Peyer's patch (tissue), 4 donors: ENCODE results near the gene CYP4V2. TPM values are rescaled to one million over a fixed set of nuclear protein-coding genes. Genes with fewer than 3 reads are reported as not detected.
"Not testable (repeated sequence)": the region's sequence is repeated elsewhere in the genome, so short reads cannot be mapped to it uniquely, and the experiment has no call there.

Source experiments
- DNase-seq, 3 donors: peaks; one replicate each; pipeline ENCODE4 v3.0.0-alpha.2; 2017 to 2019
- H3K27ac ChIP-seq, 4 donors: fragments of 200-600 bp; sonication (generic); one replicate each; pipeline ENCODE4 v1.5.1; 2016 to 2019
- H3K27me3 ChIP-seq, 2 donors: fragments of 200-600 bp; sonication (generic); one replicate each; pipeline ENCODE4 v1.5.1; 2019
- H3K36me3 ChIP-seq, 3 donors: fragments of 200-600 bp; sonication (generic); one replicate each; pipeline ENCODE4 v1.5.1; 2016 to 2019
- H3K4me1 ChIP-seq, 4 donors: fragments of 200-600 bp; sonication (generic); one replicate each; pipeline ENCODE4 v1.5.1; 2016 to 2019
- H3K4me3 ChIP-seq, 4 donors: fragments of 200-600 bp; sonication (generic); 1 replicate in 3 of 4; 2 replicates in 1 of 4; pipeline ENCODE4 v1.5.1; 2016 to 2019; ENCODE audit warnings: mild to moderate bottlenecking in 1 of 4
- H3K9me3 ChIP-seq, 4 donors: fragments of 200-600 bp; sonication (generic); one replicate each; pipeline ENCODE4 v1.5.1; 2016 to 2019; ENCODE audit warnings: mild to moderate bottlenecking in 1 of 4
- POLR2A ChIP-seq, 2 donors: fragments of 450-650 bp; IDR thresholded peaks; one replicate each; pipeline ENCODE4 v1.5.1; 2017; ENCODE audit warnings: antibody characterized with exemption in 2 of 2, mild to moderate bottlenecking in 2 of 2, moderate library complexity in 2 of 2
- total RNA-seq, 4 donors: library from RNA; depleted of rRNA; stranded (reverse); fragments of >200 nt; gene quantifications; one replicate each; pipeline ENCODE4 v1.1.0, GENCODE V29; 2016
- TF ChIP-seq, protein P1 (sequence below), 6 experiments: fragments of 450-650 bp in 4 of 6; fragments of 200-600 bp in 2 of 6; sonication (generic) in 1 of 6; IDR thresholded peaks; one replicate each; pipeline ENCODE4 v1.5.1; 2017 to 2019; ENCODE audit warnings: antibody characterized with exemption in 6 of 6, mild to moderate bottlenecking in 3 of 6, moderate library complexity in 1 of 6

CYP4V2 gene
- total RNA-seq, 4 donors from 2014 or later = 37.1 to 119 (median 94.7) TPM

DNA sequence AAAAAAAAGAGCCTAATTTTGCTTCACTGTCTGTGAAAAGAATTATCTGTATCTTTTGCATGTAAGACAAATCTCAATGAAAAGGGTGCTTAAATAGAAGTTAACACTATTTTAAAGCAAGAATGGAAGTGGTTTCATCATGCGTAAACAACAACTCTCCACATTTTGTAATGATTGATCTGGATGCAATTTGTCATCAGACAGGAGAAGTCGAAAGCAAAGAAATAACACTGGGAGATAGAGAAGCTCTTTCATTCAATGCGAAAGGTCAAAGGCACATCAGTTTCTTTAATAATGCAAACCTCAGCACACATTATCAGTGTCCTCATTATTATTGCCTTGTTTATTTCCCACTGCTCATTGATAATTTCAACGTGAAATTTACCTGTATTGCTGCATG, 44.8 kb downstream of the CYP4V2 start:
- Histone ChIP-seq H3K27me3 (no peaks in the 10 kb centered on the region), H3K4me1 (no peaks in the 10 kb centered on the region), H3K27ac (no peak overlapping the region), H3K4me3 (no peak overlapping the region), H3K9me3 (no peaks in the 10 kb centered on the region), H3K36me3 (peaks cover 0 to 7% (median 0%) of the 10 kb centered on the region in 3 donors)
- no peak for TF ChIP-seq POLR2A (IDR thresholded peaks at IDR 0.05)
- TF ChIP-seq, protein P1, sequence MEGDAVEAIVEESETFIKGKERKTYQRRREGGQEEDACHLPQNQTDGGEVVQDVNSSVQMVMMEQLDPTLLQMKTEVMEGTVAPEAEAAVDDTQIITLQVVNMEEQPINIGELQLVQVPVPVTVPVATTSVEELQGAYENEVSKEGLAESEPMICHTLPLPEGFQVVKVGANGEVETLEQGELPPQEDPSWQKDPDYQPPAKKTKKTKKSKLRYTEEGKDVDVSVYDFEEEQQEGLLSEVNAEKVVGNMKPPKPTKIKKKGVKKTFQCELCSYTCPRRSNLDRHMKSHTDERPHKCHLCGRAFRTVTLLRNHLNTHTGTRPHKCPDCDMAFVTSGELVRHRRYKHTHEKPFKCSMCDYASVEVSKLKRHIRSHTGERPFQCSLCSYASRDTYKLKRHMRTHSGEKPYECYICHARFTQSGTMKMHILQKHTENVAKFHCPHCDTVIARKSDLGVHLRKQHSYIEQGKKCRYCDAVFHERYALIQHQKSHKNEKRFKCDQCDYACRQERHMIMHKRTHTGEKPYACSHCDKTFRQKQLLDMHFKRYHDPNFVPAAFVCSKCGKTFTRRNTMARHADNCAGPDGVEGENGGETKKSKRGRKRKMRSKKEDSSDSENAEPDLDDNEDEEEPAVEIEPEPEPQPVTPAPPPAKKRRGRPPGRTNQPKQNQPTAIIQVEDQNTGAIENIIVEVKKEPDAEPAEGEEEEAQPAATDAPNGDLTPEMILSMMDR (IDR thresholded peaks at IDR 0.05) = no peak
- DNase-seq = no peak

- Histone ChIP-seq H3K4me3 (no peak overlapping the region), H3K36me3 (no peaks in the 10 kb centered on the region), H3K27ac (no peak overlapping the region), H3K27me3 (no peaks in the 10 kb centered on the region), H3K9me3 (no peaks in the 10 kb centered on the region), H3K4me1 (no peaks in the 10 kb centered on the region)
- DNase-seq = no peak
- TF ChIP-seq, protein P1 (IDR thresholded peaks at IDR 0.05) = no peak
- no peak for TF ChIP-seq POLR2A (IDR thresholded peaks at IDR 0.05)
Measured at GRCh38 chr4:186240452-186240847, 49.1 kb downstream of the CYP4V2 start.

GRCh38 chr4:186240848-186241491, 49.6 kb downstream of the CYP4V2 start:
- DNase-seq = no peak

GRCh38 chr4:186241616-186242015, 50.2 kb downstream of the CYP4V2 start:
- Histone ChIP-seq H3K36me3 (no peaks in the 10 kb centered on the region), H3K27ac (no peak overlapping the region), H3K9me3 (no peaks in the 10 kb centered on the region), H3K4me1 (no peaks in the 10 kb centered on the region), H3K4me3 (no peak overlapping the region), H3K27me3 (no peaks in the 10 kb centered on the region)
- DNase-seq = no peak
- no peak for TF ChIP-seq POLR2A (IDR thresholded peaks at IDR 0.05)
- TF ChIP-seq, protein P1 (IDR thresholded peaks at IDR 0.05) = no peak

More at GRCh38 chr4:186240848-186241491, 49.6 kb downstream of the CYP4V2 start:
- Histone ChIP-seq H3K27ac (no peak overlapping the region), H3K36me3 (no peaks in the 10 kb centered on the region), H3K9me3 (no peaks in the 10 kb centered on the region), H3K4me3 (no peak overlapping the region), H3K27me3 (no peaks in the 10 kb centered on the region), H3K4me1 (no peaks in the 10 kb centered on the region)
- TF ChIP-seq POLR2A (IDR thresholded peaks at IDR 0.05) = no peak
- TF ChIP-seq, protein P1 (IDR thresholded peaks at IDR 0.05) = no peak

DNA sequence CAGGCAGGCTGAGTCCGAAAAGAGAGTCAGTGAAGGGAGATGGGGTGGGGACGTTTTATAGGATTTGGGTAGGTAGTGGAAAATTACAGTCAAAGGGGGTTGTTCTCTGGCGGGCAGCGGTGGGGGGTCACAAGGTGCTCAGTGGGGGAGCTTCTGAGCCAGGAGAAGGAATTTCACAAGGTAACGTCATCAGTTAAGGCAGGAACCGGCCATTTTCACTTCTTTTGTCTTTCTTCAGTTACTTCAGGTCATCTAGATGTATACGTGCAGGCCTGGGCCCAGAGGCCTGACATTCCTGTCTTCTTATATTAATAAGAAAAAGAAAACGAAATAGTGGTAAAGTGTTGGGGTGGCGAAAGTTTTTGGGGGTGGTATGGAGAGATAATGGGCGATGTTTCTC, 50.7 kb downstream of the CYP4V2 start:
- H3K36me3 ChIP-seq, H3K9me3 ChIP-seq, DNase-seq, H3K27ac ChIP-seq, H3K4me1 ChIP-seq, H3K27me3 ChIP-seq, H3K4me3 ChIP-seq: not testable (repeated sequence)

DNA sequence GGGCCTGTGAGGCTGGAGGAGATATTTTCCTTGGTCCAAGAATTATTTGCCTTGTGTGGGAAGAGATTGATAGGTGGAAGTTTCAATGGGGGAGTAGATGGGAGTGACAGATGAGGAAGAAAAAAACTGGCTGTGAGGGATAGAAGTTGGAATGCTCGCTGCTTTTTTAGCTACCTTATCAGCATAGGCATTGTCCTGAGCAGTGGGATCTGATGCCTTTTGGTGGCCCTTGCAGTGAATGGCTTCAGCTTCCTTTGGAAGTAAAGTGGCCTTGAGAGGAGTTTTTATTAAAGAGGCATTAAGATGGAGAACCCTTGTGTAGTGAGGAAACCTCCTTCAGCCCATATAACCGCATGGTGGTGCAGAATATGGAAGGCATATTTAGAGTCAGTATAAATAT, 52.0 kb downstream of the CYP4V2 start:
- DNase-seq = no peak
- TF ChIP-seq, protein P1 (IDR thresholded peaks at IDR 0.05) = no peak
- no peak for TF ChIP-seq POLR2A (IDR thresholded peaks at IDR 0.05)
- no peaks in the 10 kb centered on the region for H3K4me1 ChIP-seq

More for the DNA sequence above, 52.0 kb downstream of the CYP4V2 start:
- Histone ChIP-seq H3K27ac (no peak overlapping the region), H3K9me3 (no peaks in the 10 kb centered on the region), H3K27me3 (no peaks in the 10 kb centered on the region), H3K36me3 (no peaks in the 10 kb centered on the region), H3K4me3 (no peak overlapping the region)
